Measurements from ENCODE around the gene ADCK1. TPM values are rescaled to one million over a fixed set of nuclear protein-coding genes. Genes with fewer than 3 reads are reported as not detected.

The ADCK1 gene
- total and polyA plus RNA-seq, 9 of the 15 experiments (the other 6 are each of a cell fraction or from before 2014, with no cell fraction given): 2.8 to 8.9 (median 4.3) TPM

DNA sequence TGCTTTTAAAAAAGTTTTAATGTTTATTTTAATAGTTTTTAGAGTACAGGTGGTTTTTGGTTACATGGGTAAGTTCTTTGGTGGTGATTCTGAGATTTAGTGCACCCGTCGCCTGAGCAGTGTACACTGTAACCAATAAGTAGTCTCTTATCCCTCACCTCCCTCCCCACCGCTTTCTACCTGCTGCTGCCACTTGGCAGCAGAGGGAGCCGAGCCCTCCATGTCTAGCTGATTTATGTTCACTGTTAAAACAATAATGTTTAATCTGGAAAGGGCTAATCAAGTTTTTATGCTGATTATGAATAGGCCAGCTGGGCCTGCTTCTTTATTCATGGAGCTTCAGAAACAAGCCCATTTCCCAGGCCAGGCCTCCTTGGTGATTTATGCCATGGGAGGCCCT is 73.1 kb downstream of the ADCK1 start:
- no peaks in the 10 kb centered on the region for H3K36me3 ChIP-seq (ENCODE audit: control insufficient read depth, insufficient read depth, low read length)
- no peak overlapping the region for H2AFZ ChIP-seq (ENCODE audit: low read depth, low read length)
- no peaks in the 10 kb centered on the region for H3K9me1 ChIP-seq (ENCODE audit: control insufficient read depth, insufficient read depth, low read length)
- H4K20me1 ChIP-seq (replicated peaks; ENCODE audit: control insufficient read depth, insufficient read depth, low read length): no peaks in the 10 kb centered on the region
- H3K79me2 ChIP-seq (ENCODE audit: control insufficient read depth, insufficient read depth, low read length): no peaks in the 10 kb centered on the region
- ChIA-PET CTCF (ENCODE audit: low intra/inter-chr PET ratio) (no interaction called here), POLR2A (interaction anchor here (0.7 to 1.0 kb wide), 2 partner anchors 11 to 17 kb away, joined by 3 read pairs; no protein-coding TSS in a partner anchor)
- no peak overlapping the region for H3K4me3 ChIP-seq
- 77% methylated on average over 4 of the region's 4 CpGs for WGBS (ENCODE audit: insufficient coverage, low coverage, missing lambda C conversion rate)
- no peak for DNase-seq (ENCODE audit: extremely low read depth in 1 of 4, low spot score in 3 of 4)
- no peaks in the 10 kb centered on the region for H3K9me3 ChIP-seq (replicated peaks; ENCODE audit: control insufficient read depth, insufficient read depth, low read depth, low read length)
- FAIRE-seq: no peak
- H3K27me3 ChIP-seq (ENCODE audit: control insufficient read depth in 2 of 2, insufficient read depth in 2 of 2, low read length in 2 of 2): no peaks in the 10 kb centered on the region
- no TSS peak for BruUV-seq (replicated peaks)
- in situ Hi-C loops (cut with MboI): no loop called here
- H3K27ac ChIP-seq (ENCODE audit: extremely low read depth, low read depth, low read length): no peak overlapping the region
- intact Hi-C loops (cut with micrococcal nuclease): no loop called here
- H3K4me2 ChIP-seq (ENCODE audit: insufficient read depth, low read length): no peak overlapping the region
- H3K9ac ChIP-seq (ENCODE audit: insufficient read depth in 1 of 2, low read depth in 2 of 2, low read length in 2 of 2): no peak overlapping the region
- H3K4me1 ChIP-seq (replicated peaks in 1 of 2; ENCODE audit: control insufficient read depth in 2 of 2, insufficient read depth in 2 of 2, low read length in 2 of 2): peaks cover 3% of the 10 kb centered on the region in 2 experiments; a peak in 3 of 5 replicates
- no peak for ATAC-seq
- TF ChIP-seq, protein P1, sequence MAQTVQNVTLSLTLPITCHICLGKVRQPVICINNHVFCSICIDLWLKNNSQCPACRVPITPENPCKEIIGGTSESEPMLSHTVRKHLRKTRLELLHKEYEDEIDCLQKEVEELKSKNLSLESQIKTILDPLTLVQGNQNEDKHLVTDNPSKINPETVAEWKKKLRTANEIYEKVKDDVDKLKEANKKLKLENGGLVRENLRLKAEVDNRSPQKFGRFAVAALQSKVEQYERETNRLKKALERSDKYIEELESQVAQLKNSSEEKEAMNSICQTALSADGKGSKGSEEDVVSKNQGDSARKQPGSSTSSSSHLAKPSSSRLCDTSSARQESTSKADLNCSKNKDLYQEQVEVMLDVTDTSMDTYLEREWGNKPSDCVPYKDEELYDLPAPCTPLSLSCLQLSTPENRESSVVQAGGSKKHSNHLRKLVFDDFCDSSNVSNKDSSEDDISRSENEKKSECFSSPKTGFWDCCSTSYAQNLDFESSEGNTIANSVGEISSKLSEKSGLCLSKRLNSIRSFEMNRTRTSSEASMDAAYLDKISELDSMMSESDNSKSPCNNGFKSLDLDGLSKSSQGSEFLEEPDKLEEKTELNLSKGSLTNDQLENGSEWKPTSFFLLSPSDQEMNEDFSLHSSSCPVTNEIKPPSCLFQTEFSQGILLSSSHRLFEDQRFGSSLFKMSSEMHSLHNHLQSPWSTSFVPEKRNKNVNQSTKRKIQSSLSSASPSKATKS (CRISPR knock-in tag; IDR thresholded peaks at IDR 0.05): no peak
- TF ChIP-seq, protein P2, sequence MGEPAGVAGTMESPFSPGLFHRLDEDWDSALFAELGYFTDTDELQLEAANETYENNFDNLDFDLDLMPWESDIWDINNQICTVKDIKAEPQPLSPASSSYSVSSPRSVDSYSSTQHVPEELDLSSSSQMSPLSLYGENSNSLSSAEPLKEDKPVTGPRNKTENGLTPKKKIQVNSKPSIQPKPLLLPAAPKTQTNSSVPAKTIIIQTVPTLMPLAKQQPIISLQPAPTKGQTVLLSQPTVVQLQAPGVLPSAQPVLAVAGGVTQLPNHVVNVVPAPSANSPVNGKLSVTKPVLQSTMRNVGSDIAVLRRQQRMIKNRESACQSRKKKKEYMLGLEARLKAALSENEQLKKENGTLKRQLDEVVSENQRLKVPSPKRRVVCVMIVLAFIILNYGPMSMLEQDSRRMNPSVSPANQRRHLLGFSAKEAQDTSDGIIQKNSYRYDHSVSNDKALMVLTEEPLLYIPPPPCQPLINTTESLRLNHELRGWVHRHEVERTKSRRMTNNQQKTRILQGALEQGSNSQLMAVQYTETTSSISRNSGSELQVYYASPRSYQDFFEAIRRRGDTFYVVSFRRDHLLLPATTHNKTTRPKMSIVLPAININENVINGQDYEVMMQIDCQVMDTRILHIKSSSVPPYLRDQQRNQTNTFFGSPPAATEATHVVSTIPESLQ (CRISPR knock-in tag; IDR thresholded peaks at IDR 0.05): no peak
- no peak for TF ChIP-seq RB1 (IDR thresholded peaks at IDR 0.05; ENCODE audit: low read depth)
- TF ChIP-seq, protein P3, sequence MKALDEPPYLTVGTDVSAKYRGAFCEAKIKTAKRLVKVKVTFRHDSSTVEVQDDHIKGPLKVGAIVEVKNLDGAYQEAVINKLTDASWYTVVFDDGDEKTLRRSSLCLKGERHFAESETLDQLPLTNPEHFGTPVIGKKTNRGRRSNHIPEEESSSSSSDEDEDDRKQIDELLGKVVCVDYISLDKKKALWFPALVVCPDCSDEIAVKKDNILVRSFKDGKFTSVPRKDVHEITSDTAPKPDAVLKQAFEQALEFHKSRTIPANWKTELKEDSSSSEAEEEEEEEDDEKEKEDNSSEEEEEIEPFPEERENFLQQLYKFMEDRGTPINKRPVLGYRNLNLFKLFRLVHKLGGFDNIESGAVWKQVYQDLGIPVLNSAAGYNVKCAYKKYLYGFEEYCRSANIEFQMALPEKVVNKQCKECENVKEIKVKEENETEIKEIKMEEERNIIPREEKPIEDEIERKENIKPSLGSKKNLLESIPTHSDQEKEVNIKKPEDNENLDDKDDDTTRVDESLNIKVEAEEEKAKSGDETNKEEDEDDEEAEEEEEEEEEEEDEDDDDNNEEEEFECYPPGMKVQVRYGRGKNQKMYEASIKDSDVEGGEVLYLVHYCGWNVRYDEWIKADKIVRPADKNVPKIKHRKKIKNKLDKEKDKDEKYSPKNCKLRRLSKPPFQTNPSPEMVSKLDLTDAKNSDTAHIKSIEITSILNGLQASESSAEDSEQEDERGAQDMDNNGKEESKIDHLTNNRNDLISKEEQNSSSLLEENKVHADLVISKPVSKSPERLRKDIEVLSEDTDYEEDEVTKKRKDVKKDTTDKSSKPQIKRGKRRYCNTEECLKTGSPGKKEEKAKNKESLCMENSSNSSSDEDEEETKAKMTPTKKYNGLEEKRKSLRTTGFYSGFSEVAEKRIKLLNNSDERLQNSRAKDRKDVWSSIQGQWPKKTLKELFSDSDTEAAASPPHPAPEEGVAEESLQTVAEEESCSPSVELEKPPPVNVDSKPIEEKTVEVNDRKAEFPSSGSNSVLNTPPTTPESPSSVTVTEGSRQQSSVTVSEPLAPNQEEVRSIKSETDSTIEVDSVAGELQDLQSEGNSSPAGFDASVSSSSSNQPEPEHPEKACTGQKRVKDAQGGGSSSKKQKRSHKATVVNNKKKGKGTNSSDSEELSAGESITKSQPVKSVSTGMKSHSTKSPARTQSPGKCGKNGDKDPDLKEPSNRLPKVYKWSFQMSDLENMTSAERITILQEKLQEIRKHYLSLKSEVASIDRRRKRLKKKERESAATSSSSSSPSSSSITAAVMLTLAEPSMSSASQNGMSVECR (CRISPR knock-in tag; IDR thresholded peaks at IDR 0.05): no peak
- no peak for TF ChIP-seq HDGF (IDR thresholded peaks at IDR 0.05)
- TF ChIP-seq, protein P4, sequence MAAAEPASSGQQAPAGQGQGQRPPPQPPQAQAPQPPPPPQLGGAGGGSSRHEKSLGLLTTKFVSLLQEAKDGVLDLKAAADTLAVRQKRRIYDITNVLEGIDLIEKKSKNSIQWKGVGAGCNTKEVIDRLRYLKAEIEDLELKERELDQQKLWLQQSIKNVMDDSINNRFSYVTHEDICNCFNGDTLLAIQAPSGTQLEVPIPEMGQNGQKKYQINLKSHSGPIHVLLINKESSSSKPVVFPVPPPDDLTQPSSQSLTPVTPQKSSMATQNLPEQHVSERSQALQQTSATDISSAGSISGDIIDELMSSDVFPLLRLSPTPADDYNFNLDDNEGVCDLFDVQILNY (CRISPR knock-in tag; IDR thresholded peaks at IDR 0.05): no peak
- TF ChIP-seq, protein P5, sequence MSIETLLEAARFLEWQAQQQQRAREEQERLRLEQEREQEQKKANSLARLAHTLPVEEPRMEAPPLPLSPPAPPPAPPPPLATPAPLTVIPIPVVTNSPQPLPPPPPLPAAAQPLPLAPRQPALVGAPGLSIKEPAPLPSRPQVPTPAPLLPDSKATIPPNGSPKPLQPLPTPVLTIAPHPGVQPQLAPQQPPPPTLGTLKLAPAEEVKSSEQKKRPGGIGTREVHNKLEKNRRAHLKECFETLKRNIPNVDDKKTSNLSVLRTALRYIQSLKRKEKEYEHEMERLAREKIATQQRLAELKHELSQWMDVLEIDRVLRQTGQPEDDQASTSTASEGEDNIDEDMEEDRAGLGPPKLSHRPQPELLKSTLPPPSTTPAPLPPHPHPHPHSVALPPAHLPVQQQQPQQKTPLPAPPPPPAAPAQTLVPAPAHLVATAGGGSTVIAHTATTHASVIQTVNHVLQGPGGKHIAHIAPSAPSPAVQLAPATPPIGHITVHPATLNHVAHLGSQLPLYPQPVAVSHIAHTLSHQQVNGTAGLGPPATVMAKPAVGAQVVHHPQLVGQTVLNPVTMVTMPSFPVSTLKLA (conservative IDR thresholded peaks at IDR 0.05): no peak
- TF ChIP-seq ZNF140 (CRISPR knock-in tag; IDR thresholded peaks at IDR 0.05): no peak
- TF ChIP-seq ZBTB7A (IDR thresholded peaks at IDR 0.05; ENCODE audit: borderline replicate concordance, control insufficient read depth, low read depth, low read length): no peak
- TF ChIP-seq HOXB6 (CRISPR knock-in tag; IDR thresholded peaks at IDR 0.05; ENCODE audit: borderline replicate concordance): no peak
- TF ChIP-seq HDAC1 (IDR thresholded peaks at IDR 0.05): no peak

Data from K562 (cell line).